GM23248 (cell line): ENCODE results near the gene PSMD14.

Source experiments
- EZH2 ChIP-seq: fragments of 200-600 bp; sonication (generic); IDR thresholded peaks from 2 replicates; pipeline ENCODE4 v1.6.1; 2018; ENCODE audit warnings: antibody characterized with exemption, mild to moderate bottlenecking; ENCODE audit not compliant: insufficient read depth, poor library complexity, severe bottlenecking
- EZH2phosphoT487 ChIP-seq: fragments of 200-600 bp; sonication (generic); IDR thresholded peaks from 2 replicates; pipeline ENCODE4 v1.6.1; 2018; ENCODE audit warnings: antibody characterized with exemption, moderate library complexity, mild to moderate bottlenecking, low read depth; ENCODE audit not compliant: insufficient read depth

DNA sequence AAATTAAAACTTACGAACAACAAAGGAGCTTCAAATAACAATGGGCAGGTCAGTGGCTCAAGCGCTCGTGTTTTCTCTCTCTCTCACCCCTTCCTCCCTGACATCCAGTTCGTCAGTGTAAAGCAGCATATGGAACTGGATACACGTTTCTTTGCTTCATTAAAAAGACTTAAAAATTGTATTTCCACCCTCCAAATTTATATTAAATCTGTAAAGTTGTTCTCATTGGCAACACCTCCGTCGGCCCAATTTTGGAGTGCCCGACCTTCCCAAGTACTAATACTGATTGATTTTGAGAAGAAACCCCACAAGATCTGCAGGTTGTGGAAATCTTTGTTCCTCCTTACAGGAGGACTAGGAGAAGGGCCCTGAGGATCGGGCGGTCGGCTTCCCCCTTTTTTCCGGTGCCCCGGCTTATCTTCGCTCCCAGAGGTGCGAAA, 110.1 kb downstream of the PSMD14 start:
- TF ChIP-seq EZH2phosphoT487: peak; percentile 37; the same call in 1 of the 2 replicates
- peak; percentile 88 for TF ChIP-seq EZH2
